ENCODE measurements around the gene AOAH. TPM values are rescaled to one million over a fixed set of nuclear protein-coding genes. Genes with fewer than 3 reads are reported as not detected.

The AOAH gene
- total and polyA plus RNA-seq, 2 of the 4 experiments (the other 2 are of a cell fraction) = not detected

- no TSS peak for BruUV-seq (replicated peaks)
- DNase-seq (no peak), ATAC-seq (ENCODE audit: low read depth) (no peak)
- Histone ChIP-seq H3K9ac (ENCODE audit: low read depth, low read length) (no peak overlapping the region), H2BK5ac (ENCODE audit: low read depth, low read length, poor library complexity, severe bottlenecking) (no peak overlapping the region), H4K8ac (ENCODE audit: low read depth in 2 of 2, low read length in 2 of 2) (no peak overlapping the region), H4K5ac (ENCODE audit: low read depth, low read length) (no peak overlapping the region), H3K4ac (ENCODE audit: low read depth, low read length) (no peak overlapping the region), H2BK120ac (ENCODE audit: low read depth, low read length) (no peak overlapping the region), H3K9me3 (ENCODE audit: control insufficient read depth, insufficient read depth, low read length) (no peaks in the 10 kb centered on the region), H2AFZ (replicated peaks; ENCODE audit: low read length, poor library complexity) (no peak overlapping the region), H2BK20ac (ENCODE audit: low read depth, low read length) (no peak overlapping the region), H3K4me3 (ENCODE audit: insufficient read depth, low read depth, low read length) (no peak overlapping the region), H3K4me1 (ENCODE audit: control insufficient read depth, insufficient read depth, low read length) (no peaks in the 10 kb centered on the region), H3K36me3 (ENCODE audit: control insufficient read depth, insufficient read depth, low read length) (no peaks in the 10 kb centered on the region), H3K14ac (replicated peaks; ENCODE audit: low read depth, low read length) (no peak overlapping the region), H2AK5ac (ENCODE audit: low read depth, low read length) (no peak overlapping the region), H4K20me1 (ENCODE audit: insufficient read depth, low read length) (no peaks in the 10 kb centered on the region), H3K27ac (ENCODE audit: insufficient read depth, low read length) (no peak overlapping the region), H4K91ac (ENCODE audit: insufficient read depth, low read depth, low read length) (no peak overlapping the region), H3K27me3 (ENCODE audit: control insufficient read depth, insufficient read depth, low read length) (peaks cover 8% of the 10 kb centered on the region; the same call in 1 of the 2 replicates), H3K79me1 (ENCODE audit: low read depth in 1 of 2, low read length in 2 of 2) (no peaks in the 10 kb centered on the region), H3K23ac (ENCODE audit: low read depth, low read length) (no peak overlapping the region), H3K4me2 (ENCODE audit: low read depth, low read length) (no peak overlapping the region), H2BK15ac (ENCODE audit: low read depth, low read length) (no peak overlapping the region), H3K56ac (ENCODE audit: extremely low read depth, insufficient read depth, low read length) (no peak overlapping the region), H2AK9ac (replicated peaks; ENCODE audit: low read depth, low read length, poor library complexity) (no peak overlapping the region), H3K18ac (ENCODE audit: low read depth, low read length) (no peak overlapping the region), H3K9me1 (ENCODE audit: insufficient read depth, low read length) (no peaks in the 10 kb centered on the region)
- CTCF ChIA-PET = interaction anchor here (0.5 to 4.3 kb wide), 2 partner anchors 152 to 181 kb away, joined by 3 to 55 read pairs; no protein-coding TSS in a partner anchor
- intact Hi-C loops (cut with micrococcal nuclease) (no loop called here), dilution Hi-C loops (cut with HindIII; ENCODE audit: low sequenced_read_pairs, unreplicated experiment) (no loop called here), in situ Hi-C loops (cut with MboI; ENCODE audit: low sequenced_read_pairs) (no loop called here)
- no CpG with 5 or more reads among the region's 3 CpGs for WGBS, 2 experiments (ENCODE audit: extremely low coverage in 2 of 2, insufficient read length in 1 of 2)
- TF ChIP-seq CEBPB (IDR thresholded peaks at IDR 0.05; ENCODE audit: low read depth, low read length) (no peak), USF2 (IDR thresholded peaks at IDR 0.05; ENCODE audit: low read depth, low read length) (no peak), BHLHE40 (IDR thresholded peaks at IDR 0.05; ENCODE audit: low read depth, low read length) (no peak), FOS (IDR thresholded peaks at IDR 0.05; ENCODE audit: low read depth, low read length) (no peak)
- POLR2A ChIA-PET (ENCODE audit: unreplicated experiment) = interaction anchor here (0.7 kb wide), 1 partner anchor 15 kb away, joined by 3 read pairs; no protein-coding TSS in a partner anchor
Measured at GRCh38 chr7:36668750-36669149, 55.5 kb downstream of the AOAH start.

All from IMR-90 (cell line).